ENCODE results near the gene RAD51B.

DNA sequence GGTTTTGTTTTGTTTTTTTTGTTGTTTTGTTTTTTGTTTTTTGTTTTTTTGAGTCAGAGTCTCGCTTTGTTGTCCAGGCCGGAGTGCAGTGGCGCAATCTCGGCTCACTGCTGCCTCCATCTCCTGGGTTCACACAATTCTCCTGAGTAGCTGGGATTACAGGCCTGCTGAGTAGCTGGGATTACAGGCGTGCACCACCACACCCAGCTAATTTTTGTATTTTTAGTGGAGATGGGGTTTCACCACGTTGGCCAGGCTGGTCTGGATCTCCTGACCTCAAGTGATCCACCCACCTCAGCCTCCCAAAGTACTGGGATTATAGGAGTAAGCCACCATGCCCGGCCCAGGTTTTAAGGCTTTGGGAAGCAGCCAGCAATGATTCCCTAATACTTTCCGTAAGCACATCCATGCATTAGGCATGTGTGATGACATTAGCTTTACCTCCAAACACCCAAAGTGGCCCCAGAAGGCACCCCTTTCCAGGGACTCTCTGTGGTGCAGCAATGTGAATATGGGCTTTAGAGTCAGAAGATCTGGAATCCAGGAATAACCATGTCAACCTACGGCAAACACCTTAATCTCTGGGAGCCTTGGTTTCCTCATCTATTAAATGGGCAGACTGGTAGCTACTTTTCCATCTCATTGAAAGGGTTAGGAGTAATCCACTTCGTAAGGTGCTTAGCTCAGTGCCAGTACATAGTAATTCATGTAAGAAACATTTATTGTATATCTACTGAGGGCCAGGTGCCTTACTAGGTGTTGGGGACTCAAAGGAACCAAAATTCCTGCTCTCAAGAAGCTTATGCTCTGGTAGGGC, 820.4 kb downstream of the RAD51B start:
- TF ChIP-seq POLR2A (IDR thresholded peaks at IDR 0.05) (no peak), POLR2AphosphoS5 (IDR thresholded peaks at IDR 0.05) (no peak)
